ENCODE measurements around the gene TANGO6.

TANGO6 gene

DNA sequence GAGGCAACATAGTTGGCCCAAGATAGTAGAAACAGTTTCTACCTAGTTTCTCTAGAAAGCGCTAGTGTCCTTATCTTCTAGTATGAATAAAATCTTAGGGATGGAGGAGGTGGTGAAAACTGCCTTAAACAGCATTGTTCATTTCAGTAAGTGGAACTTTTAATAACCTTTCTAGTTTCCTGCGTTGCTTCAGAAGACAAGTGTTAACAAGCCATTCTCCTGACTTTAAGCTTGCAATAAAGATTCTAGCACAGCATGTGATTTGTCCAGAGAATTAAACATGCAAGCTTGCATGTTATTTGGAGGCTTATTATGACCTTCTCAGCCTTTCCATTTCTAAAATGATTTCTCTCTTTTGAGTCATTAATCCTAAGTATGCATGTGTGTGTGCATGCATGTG is 72.3 kb downstream of the TANGO6 start:
- DNase-seq: no peak

- no peak for DNase-seq
Measured at GRCh38 chr16:68917541-68917940, 74.2 kb downstream of the TANGO6 start.

GRCh38 chr16:68920349-68920748 is 77.0 kb downstream of the TANGO6 start:
- no peak for DNase-seq

- no peak for DNase-seq
Measured at GRCh38 chr16:68921637-68922036, 78.3 kb downstream of the TANGO6 start.

GRCh38 chr16:68923116-68923515 is 79.8 kb downstream of the TANGO6 start:
- DNase-seq: no peak

DNA sequence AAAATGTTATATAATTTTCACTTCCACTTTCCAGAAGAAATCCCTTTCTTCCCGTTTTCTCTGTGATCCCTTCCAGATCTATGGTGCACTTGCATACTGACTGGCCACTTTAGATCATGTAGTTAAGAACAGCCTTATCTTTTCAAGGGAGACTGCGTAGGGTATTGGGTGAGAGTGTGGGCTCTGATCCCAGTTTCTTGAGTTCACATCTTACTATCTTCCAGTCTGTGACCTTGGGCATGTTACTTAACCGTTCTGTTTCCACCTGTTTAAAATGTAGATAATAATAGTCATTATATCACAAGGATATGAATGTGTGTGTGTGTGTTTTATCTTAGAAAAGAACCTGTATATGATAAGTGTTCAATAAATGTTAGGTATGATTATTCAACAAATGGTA is 83.7 kb downstream of the TANGO6 start:
- DNase-seq: no peak

GRCh38 chr16:68931196-68931595 is 87.9 kb downstream of the TANGO6 start:
- no peak for DNase-seq

DNA sequence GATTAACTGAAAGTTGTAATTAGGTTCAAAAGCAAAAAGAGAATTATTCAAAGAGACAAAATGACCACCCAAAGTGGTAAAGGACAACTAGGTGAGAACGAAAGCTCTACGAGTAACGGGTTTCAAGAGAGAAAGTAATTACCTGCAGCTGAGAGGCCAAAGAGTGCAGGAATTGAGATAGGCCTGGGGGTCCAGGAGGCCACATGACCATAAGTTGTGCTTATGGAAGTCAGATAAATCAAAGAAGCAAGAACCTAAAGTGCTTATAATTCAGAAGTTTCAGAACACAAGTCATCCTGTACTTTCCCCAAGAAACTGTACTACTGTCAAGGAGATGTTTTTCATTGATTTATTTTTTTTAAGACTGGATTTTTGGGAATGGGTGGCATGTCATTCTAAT is 91.1 kb downstream of the TANGO6 start:
- no peak for DNase-seq

DNA sequence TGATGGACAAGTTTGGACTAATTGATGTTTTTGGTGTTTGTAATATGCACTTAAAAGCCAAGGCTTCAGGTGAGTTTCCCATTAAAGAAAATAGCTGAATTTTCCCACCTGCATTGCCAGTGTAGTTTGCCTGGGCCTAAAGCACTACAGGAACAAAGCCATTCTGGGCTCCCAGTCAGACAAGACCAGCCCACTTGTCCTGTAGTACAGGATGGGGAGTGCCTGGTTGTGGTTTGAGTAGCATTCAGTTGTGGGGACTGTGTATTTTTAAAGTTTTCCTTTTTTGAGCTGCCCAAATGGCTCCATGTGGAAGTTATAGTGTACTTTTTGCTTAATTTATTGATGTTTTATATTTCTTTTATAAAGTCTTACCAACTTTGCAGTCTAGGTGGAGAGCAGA is 91.7 kb downstream of the TANGO6 start:
- no peak for DNase-seq

GRCh38 chr16:68936736-68937631 is 93.7 kb downstream of the TANGO6 start:
- DNase-seq: peak; percentile 2

GRCh38 chr16:68939692-68940320 is 96.5 kb downstream of the TANGO6 start:
- no peak for DNase-seq

GRCh38 chr16:68940816-68941215 is 97.5 kb downstream of the TANGO6 start:
- no peak for DNase-seq

DNA sequence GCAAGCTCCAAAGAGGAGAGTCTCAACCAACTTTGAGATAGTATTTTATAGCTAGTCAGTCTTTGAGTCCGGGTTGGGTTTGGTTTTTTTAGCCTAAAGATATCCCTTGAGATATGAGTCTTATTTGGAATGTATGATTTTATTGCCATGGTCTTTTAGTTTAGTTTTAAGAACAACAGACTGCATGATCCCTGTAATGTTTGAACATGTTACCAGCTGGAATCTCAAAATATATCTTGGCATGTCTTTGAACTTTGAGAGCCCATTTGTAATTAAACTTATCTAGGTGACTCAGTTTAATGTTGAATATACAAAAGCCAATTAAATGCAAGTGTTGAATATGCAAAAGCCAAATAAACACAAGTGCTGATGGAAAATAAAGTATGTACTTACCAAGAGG is 100.6 kb downstream of the TANGO6 start:
- no peak for DNase-seq

GRCh38 chr16:68948230-68948910 is 105.0 kb downstream of the TANGO6 start:
- no peak for DNase-seq

GRCh38 chr16:68951991-68952877 is 108.9 kb downstream of the TANGO6 start:
- no peak for DNase-seq

DNA sequence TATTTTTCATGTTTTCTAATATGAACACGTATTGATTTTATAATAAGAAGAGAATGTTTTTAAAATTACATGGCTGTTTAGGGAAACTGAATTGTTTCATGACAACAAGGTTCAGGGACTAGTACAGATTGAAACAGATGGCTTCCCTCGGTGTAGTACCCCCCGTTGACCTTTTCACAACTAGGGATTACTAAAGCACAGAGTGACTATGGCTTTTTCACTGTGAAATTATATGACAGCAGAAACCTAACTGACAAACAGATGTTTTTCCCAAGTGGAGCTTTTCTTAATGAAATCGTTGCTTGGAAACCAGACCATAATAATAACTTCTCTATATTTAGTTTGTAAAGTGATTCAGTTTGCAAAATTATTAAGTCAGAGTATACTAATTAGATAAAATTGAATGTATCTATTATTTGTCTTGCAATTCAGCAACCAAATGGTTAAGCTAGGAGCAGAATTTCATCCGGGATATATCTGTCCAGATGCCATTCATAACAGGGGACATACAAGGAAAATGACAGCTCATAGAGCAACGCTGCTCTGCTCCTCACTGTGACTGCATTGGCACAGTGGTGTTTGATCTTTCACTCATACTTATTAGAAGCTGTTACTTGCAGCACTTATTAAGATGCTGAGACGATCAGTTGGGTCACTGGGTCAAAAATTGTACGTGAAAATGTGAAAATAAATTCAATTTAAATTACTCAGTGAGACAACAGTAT is 111.7 kb downstream of the TANGO6 start:
- DNase-seq: no peak

DNA sequence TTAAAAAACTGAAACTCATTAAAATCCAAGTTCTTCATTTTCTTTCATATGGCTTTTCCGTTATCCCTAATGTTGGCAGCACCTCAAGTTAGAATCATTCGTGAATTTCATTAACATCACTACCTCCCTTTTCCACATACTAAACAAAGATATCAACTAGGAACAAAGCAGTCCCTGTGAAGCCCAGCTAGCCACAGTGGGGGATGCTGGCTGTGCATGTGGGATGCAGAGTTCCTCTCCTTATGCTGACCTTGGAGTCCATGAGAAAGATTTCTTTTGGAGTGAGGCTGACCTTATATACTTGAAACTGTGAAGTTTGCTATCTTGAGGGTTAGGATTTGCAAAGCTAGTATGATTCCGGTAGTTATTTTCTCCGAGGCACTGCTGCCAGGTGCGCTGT is 117.6 kb downstream of the TANGO6 start:
- no peak for DNase-seq

GRCh38 chr16:68961778-68962402 is 118.6 kb downstream of the TANGO6 start:
- no peak for DNase-seq

- no peak for DNase-seq
Measured at GRCh38 chr16:68969338-68969737, 126.0 kb downstream of the TANGO6 start.

GRCh38 chr16:68972013-68972412 is 128.7 kb downstream of the TANGO6 start:
- DNase-seq: peak; percentile 66

DNA sequence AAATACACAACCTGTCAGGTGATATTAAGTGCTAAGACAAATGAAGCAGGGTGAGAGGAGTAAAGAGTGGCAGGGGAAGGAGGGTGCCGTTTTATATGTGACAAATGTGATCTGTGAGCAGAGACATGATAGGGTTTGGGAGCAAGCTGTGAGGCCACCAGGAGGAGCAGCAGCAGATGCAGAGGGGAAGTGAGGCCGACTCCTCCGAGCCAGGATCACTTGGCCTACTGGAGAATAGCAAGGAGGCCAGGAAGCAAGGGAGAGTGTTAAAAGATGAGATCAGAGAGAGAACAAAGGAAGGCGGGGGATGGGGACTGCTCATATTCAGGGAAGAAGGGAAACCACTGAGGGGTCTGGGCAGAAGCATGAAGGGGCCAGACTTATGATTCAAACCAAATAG is 129.4 kb downstream of the TANGO6 start:
- DNase-seq: no peak
